ENCODE data around the gene SORCS2. TPM values are rescaled to one million over a fixed set of nuclear protein-coding genes. Genes with fewer than 3 reads are reported as not detected.

The SORCS2 gene
- total RNA-seq, 4 donors from 2014 or later = 0.48 to 1.8 (median 0.68) TPM; not detected in 1

- no peak overlapping the region for H3K27ac ChIP-seq
- no peak overlapping the region for H3K4me3 ChIP-seq
- intact Hi-C loops (cut with DNase I; ENCODE audit: low total_unique reads) (no loop called here), in situ Hi-C loops (cut with MboI; ENCODE audit: low pct_ligation_motif_present in 1 of 4, low pct_unique_long_range_greater_than_20kb in 1 of 4, low sequenced_read_pairs in 3 of 4) (no loop called here)
- no peak for DNase-seq
- TF ChIP-seq CTCF (IDR thresholded peaks at IDR 0.05) (no peak), EP300 (IDR thresholded peaks at IDR 0.05; ENCODE audit: low read depth) (no peak), POLR2A (IDR thresholded peaks at IDR 0.05) (no peak), POLR2AphosphoS5 (IDR thresholded peaks at IDR 0.05) (no peak)
- H3K4me1 ChIP-seq = peaks cover 0 to 2% (median 0%) of the 10 kb centered on the region in 4 donors
- WGBS, 2 donors (ENCODE audit: low coverage in 1 of 2) = 82% methylated on average over 23 of the region's 23 CpGs; no CpG with 5 or more reads in 1 of the 2 donors
- no peaks in the 10 kb centered on the region for H3K36me3 ChIP-seq
- no peaks in the 10 kb centered on the region for H3K9me3 ChIP-seq
- H3K27me3 ChIP-seq = no peaks in the 10 kb centered on the region
These were observed 461.4 kb downstream of the SORCS2 start for GRCh38 chr4:7653510-7654369.

GRCh38 chr4:7654550-7655445, 462.5 kb downstream of the SORCS2 start:
- Histone ChIP-seq H3K4me1 (peaks cover 0 to 2% (median 0%) of the 10 kb centered on the region in 4 donors), H3K9me3 (no peaks in the 10 kb centered on the region), H3K27me3 (no peaks in the 10 kb centered on the region), H3K4me3 (no peak overlapping the region), H3K36me3 (no peaks in the 10 kb centered on the region), H3K27ac (no peak overlapping the region)
- in situ Hi-C loops (cut with MboI; ENCODE audit: low pct_ligation_motif_present in 1 of 4, low pct_unique_long_range_greater_than_20kb in 1 of 4, low sequenced_read_pairs in 3 of 4) (no loop called here), intact Hi-C loops (cut with DNase I; ENCODE audit: low total_unique reads) (no loop called here)
- 81 to 100% methylated on average over 2 to 22 of the region's 25 CpGs for WGBS, 2 donors (ENCODE audit: low coverage in 1 of 2)
- no peak for DNase-seq
- TF ChIP-seq POLR2AphosphoS5 (IDR thresholded peaks at IDR 0.05) (no peak), CTCF (IDR thresholded peaks at IDR 0.05) (no peak), POLR2A (IDR thresholded peaks at IDR 0.05) (no peak), EP300 (IDR thresholded peaks at IDR 0.05; ENCODE audit: low read depth) (no peak)

- WGBS, 2 donors (ENCODE audit: low coverage in 1 of 2) = 53% methylated on average over 32 of the region's 32 CpGs; no CpG with 5 or more reads in 1 of the 2 donors
- no peaks in the 10 kb centered on the region for H3K27me3 ChIP-seq
- TF ChIP-seq POLR2AphosphoS5 (IDR thresholded peaks at IDR 0.05) (no peak), EP300 (IDR thresholded peaks at IDR 0.05; ENCODE audit: low read depth) (no peak), POLR2A (IDR thresholded peaks at IDR 0.05) (no peak), CTCF (IDR thresholded peaks at IDR 0.05) (no peak)
- no peak for DNase-seq
- intact Hi-C loops (cut with DNase I; ENCODE audit: low total_unique reads) = no loop called here
- H3K9me3 ChIP-seq = no peaks in the 10 kb centered on the region
- no peak overlapping the region for H3K27ac ChIP-seq
- no peak overlapping the region for H3K4me3 ChIP-seq
- H3K4me1 ChIP-seq = peaks cover 0 to 2% (median 0%) of the 10 kb centered on the region in 4 donors
- H3K36me3 ChIP-seq = no peaks in the 10 kb centered on the region
- in situ Hi-C loops (cut with MboI; ENCODE audit: low pct_ligation_motif_present in 1 of 4, low pct_unique_long_range_greater_than_20kb in 1 of 4, low sequenced_read_pairs in 3 of 4) = no loop called here
These were observed 463.3 kb downstream of the SORCS2 start for GRCh38 chr4:7655511-7656243.
